HG03457 (cell line): ENCODE results near the gene CTCF.

Experiments
- ATAC-seq: cut with Tn5 transposase; IDR thresholded peaks from one replicate; pipeline ENCODE4 v1.9.1; 2021; ENCODE audit warnings: moderate number of reproducible peaks; ENCODE audit not compliant: unreplicated experiment

The CTCF gene

DNA sequence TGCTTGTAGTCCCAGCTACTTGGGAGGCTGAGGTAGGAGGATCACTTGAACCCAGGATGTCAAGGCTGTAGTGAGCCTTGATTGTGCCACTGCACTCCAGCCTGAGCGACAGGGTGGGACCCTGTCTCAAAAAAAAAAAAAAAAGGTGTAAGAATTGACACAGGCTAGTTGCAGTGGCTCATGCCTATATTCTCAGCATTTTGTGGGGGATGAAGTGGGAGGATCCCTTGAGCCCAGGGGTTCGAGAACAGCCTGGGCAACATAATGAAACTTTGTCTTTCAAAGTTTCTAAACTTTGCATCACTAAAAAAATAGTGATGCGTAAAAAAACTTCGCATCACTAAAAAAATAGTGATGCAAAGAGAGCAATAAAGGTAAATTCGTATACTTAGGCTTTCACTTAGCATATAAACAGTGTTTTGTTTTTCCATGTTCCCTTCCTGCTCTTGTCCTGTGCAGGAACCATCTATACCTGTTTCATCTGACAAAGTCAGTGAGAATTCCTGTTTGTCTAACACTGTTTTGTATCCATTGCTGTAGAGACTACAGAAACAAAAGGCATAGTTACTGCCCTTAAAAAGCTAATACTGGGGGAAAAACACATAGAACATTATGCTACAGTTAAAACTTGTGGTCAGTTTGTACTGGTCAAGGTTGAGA is 32.1 kb downstream of the CTCF start:
- ATAC-seq, result no peak

DNA sequence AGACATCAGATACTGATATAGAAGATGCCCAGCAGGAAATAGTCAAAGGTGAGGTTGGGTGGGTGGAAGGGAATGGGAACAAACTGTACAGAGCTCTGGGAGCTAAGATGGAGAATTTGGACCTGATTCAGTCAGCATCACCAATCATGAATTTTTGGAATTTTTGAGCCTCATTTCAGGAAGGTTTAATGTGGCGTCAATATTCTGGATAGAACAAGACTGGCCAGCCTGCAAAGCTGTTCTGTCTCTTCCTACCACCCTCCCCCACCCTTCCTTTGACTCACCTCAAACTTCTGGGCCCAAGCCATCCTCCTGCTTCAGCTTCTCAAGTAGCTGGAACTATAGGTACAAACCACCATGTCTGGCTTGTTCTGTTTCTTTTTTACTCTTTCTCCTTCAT is 32.6 kb downstream of the CTCF start:
- no peak for ATAC-seq

DNA sequence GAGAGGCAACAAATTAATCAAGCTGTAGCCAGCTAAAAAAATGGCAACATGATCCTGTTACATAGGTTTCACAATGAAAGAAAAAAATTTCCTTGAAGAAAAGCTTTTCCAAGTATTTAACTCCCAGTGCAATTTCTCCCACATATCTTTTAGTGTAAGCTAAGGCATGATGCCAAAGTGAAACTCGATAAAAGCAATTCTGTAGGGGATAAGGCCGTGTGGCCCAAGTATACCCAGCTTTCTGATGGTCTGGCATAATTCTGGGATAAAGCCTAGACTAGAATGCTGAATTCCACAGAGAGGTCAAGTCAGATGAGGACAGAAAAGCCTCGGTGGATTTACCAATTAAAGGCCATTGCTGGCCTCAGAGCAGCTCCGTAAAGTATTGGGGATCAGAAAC is 36.2 kb downstream of the CTCF start:
- ATAC-seq, result no peak

DNA sequence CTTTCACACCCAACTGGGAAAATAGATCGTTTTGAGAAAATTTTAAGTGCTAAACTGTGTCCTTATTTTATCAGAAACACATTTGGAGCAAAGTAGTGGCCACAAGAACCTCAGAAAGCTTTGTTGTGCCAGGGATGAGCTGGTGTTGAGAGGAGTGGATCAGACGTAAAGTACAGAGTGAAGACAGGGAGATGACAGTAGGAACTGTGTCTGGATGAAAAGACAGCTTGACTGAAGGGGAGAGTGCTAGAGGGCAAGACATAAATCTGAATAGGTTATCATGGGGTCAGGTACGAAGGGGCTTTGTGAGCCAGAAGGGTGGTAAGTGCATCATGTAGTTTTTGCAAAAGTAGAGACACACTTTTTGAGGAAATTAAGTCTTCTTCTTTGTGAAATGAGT is 43.3 kb downstream of the CTCF start:
- no peak for ATAC-seq

DNA sequence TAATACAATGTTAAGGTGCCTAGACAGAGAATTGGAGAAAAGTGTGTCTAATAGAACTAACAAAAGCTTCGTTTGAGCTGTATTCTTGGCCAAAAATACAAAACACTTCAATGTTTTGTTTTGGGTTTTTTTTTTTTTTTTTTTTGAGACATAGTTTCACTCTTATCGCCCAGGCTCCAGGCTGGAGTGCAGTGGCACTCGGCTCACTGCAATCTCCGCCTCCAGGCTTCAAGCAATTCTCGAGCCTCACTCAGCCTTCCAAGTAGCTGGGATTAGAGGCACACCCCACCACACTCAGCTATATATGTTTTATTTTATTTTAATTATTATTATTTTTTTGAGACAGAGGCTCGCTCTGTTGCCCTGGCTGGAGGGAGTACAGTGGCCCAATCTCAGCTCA is 44.3 kb downstream of the CTCF start:
- no peak for ATAC-seq

DNA sequence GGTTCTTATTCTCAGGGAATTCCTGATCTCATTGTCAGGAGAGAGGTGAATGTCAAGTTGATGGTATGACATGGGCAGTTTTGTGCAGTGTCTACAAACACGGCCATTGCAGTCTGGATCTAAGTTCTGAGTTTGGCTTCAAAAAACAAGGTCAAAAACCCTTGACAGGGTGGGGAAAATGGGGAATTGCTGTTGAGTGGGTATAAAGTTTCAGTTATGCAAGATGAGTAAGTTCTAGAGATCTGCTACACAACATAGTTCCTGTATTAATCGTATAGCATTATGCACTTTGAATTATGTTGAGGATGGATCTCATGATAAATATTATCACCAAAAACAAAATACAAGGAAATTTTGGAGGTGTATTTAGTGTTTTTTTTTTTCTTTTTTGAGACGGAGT is 46.0 kb downstream of the CTCF start:
- ATAC-seq, result no peak

DNA sequence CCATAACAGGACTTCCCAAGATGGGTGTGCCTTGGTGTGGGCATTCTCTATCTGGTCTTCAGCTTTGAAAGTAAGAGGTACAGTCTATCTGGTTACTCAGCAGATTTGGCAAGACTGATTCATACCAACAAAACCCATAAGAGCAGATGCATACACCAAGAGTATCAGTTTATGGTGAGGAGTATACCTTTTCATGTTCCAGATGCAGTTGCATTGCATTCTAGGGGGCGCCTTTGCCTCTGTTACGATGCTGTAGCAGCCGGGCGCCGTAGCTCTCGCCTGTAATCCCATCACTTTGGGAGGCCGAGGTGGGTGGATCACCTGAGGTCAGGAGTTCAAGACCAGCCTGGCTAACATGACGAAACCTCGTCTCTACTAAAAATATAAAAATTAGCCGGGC is 51.5 kb downstream of the CTCF start:
- ATAC-seq, result no peak

DNA sequence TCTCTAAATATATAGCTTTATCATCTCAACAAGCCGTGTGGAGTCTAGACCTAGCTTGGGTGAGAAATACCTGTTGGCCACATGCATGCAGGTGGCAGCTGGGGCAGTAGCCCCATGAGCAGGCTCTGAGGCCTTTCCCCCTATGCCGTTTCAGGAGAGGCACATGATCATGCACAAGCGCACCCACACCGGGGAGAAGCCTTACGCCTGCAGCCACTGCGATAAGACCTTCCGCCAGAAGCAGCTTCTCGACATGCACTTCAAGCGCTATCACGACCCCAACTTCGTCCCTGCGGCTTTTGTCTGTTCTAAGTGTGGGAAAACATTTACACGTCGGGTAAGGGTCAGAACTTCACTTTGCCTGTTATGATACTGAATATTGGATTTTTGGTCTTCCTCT is 65.9 kb downstream of the CTCF start:
- ATAC-seq, result no peak

DNA sequence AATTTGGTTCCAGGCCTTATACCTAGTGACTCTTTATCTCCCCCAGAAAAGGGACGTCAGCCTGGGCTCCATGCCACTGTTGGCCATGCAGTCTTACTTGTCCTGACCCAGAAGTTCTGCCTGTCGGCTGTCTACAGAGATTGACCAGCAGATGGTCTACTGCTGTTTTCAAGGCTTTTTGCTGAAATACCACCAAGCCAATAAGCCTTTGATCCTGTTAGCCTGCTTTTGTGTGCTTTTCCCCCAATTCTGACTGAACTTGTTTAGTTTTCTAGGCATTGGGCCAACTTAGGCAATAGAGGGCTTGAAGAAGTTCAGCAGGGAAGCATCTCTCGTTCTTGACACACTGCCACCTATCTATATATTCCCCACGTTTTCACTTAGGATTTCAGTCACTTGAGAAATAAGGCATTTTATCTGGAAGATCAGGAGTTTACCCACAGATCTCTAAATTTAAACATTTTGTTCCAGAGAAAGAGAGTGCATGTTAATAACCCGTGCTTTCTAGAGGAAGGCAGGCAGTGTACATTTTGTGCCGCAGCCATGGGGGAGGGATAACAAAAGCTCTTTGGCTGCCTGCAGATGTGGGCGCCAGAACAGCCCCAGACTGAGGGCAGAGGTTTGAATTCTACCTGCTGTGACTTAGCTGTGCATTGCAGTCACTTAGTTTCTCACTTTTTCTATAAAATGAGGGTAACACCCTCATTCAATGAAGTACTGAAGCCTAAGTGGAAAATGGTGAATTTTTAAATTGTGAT is 70.3 kb downstream of the CTCF start:
- ATAC-seq, result no peak

DNA sequence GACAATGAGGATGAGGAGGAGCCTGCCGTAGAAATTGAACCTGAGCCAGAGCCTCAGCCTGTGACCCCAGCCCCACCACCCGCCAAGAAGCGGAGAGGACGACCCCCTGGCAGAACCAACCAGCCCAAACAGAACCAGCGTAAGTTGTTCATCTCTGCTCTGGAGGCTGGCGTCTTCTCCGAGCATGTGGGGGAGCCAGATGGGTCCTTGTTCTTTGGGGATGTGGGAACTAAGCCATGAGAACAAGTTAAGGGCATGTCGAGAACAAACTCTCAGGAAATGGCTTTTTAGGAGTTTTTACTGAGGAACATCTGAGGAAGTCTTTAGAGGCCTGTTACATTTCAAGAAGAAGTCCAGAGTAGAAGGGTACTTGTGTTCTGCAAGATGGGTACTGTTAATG is 74.4 kb downstream of the CTCF start:
- no peak for ATAC-seq

DNA sequence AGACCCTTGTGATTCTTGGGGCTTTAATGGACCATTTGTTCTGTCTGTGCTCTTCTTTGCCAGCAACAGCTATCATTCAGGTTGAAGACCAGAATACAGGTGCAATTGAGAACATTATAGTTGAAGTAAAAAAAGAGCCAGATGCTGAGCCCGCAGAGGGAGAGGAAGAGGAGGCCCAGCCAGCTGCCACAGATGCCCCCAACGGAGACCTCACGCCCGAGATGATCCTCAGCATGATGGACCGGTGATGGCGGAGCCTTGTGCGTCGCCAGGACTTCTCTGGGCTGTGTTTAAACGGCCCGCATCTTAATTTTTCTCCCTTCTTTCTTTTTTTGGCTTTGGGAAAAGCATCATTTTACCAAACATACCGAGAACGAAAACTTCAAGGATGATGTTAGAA is 75.3 kb downstream of the CTCF start:
- no peak for ATAC-seq

DNA sequence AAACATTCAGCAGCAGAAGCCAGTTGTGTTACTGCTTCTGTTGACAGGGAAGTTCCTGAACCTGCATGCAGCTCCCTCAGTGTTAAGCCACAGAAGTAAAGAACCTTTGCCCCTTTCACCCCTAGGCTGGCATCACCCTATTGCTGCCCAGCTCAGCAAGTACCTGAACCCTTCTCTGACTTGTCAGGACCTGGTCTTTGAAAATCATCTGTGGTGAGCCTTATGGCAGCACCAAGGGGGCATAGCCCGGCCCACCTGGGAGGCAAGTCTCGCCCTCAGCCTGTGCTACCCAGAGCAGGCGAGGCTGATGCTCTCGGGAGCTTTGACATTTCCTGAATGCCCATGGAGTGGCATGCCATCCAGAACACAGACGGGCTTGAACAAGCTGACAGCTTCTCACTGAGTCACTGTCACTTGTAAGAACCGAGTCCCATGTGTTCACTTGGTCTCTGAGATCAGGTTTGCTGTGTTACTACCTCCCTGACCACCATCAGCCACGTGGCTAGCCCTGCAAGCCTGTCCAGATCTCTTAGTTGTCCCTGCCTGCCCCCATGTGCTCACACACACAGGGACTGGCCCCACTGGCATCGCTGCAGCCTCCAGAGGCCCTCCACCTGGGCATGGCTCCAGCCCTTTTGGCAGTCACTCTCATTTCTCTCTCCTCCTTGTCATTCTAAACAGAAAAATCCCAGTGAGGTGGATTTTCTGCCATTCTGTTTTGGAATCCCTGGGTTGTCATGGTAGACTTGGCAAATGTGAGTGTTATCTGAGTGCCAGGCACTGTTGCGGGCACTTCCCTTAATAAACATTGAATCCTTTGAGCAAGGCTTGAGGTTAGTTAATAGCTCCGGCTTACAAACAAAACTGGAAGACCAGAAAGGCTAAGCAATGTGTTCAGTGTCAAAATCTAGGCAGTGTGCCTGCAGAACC is 79.7 kb downstream of the CTCF start:
- ATAC-seq, result no peak

DNA sequence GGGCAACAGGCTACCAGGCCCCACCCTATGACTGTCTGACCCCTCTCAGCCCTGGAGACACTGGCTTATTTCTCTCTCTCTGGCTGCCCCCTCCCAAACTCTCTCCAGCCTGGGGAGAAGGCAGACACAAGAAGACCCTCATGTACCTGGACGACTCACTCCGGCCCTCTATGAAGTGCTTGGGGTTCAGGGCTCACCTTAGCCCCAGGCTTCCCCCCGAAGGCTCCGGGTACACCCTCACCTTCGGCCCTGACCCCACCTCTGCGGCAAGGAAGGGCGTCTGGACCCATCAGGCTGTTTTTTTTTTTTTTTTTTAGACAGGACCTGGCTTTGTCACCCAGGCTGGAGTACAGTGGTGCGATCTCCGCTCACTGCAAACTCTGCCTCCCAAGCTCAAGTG is 81.7 kb downstream of the CTCF start:
- ATAC-seq, result no peak

DNA sequence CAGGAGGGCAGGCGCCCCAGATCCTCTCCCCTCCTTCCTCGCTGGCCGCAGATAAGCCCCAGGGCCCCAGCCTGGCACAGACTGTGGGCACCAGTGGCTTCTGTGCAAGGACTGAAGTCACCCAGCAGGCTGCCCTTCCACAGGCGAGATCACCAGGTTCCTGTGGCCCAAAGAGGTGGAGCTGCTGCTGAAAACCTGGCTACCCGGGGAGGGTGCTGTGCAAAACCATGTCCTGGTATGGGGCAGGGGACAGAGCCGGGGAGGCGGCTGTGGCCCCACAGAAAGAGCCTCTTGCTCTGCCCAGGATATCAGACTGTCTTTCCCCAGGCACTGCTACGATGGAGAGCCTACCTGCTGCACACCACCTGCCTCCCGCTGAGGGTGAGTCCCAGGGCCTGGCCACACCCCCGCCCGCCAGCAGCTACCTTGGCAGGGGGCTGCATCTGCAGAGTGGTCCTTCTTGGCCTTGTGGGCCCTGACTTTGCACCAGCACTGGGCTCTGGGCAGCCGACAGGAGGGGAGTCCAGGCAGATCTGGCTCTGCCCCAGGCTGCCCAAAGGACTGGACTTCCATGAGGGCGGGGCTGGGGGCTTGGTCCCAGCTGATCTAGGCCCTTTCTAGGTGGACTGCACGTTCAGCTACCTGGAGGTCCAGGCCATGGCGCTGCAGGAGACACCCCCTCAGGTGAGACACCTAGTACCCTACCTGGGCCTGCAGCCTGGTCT is 83.2 kb downstream of the CTCF start:
- no peak for ATAC-seq

DNA sequence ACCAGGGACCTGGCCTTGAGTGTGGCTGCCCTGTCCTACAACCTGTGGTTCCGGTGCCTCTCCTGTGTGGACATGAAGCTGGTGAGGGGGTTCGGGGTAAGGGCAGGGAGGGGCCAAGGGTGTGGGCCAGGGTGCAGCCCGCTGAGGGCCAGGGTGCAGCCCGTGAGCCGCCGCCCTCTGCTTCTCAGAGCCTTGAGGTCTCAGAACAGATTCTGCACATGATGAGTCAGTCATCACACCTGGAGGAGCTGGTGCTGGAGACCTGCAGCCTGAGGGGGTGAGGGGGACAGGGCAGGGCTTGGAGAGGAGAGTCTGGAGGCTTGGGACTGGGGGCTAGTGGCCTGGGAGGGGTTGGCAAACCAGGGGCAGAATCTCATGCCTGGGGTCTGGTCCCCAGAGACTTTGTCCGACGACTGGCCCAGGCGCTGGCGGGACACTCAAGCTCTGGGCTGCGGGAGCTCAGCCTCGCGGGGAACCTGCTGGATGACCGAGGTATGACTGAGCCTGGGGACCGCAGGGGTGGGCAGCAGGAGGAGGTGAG is 84.9 kb downstream of the CTCF start:
- ATAC-seq, result no peak

DNA sequence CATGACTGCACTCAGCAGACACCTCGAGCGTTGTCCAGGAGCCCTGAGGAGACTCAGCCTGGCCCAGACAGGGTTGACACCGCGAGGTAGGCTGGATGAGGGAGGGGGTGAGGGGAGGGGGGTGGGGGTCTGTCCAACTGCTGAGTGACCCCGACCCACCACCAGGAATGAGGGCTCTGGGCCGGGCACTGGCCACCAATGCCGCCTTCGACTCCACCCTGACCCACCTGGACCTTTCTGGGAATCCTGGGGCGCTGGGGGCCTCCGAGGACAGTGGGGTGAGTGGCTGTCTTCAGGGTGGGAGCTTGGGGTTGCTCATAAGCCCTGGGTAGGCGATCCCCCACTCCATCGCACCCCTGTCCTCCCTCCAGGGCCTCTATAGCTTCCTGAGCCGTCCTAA is 85.4 kb downstream of the CTCF start:
- no peak for ATAC-seq

DNA sequence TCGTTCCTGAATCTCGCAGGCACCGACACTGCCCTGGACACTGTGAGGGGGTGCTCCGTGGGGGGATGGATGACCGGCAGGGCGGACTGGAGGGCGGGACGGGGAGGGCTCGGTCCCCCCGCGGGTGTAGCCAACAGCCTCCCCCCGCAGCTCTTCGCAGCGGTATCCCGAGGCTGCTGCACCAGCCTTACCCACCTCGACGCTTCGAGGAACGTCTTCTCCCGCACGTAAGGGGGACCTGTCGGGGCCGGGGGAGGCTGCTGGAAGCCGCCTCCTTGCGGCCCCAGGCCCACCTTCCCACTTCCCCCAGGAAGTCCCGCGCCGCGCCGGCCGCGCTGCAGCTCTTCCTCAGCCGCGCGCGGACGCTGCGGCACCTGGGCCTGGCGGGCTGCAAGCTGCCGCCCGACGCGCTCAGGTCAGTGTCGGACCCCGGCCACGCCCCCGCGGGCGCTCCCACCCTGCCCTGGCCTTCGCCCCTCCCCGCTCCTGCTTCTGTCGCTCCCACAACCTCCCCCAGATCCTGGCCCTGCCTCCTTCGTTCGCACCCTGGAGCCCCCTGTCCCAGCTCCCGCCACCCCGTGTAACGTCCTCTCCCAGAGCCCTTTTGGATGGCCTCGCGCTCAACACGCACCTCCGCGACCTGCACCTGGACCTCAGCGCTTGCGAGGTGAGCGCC is 85.9 kb downstream of the CTCF start:
- ATAC-seq, result no peak

DNA sequence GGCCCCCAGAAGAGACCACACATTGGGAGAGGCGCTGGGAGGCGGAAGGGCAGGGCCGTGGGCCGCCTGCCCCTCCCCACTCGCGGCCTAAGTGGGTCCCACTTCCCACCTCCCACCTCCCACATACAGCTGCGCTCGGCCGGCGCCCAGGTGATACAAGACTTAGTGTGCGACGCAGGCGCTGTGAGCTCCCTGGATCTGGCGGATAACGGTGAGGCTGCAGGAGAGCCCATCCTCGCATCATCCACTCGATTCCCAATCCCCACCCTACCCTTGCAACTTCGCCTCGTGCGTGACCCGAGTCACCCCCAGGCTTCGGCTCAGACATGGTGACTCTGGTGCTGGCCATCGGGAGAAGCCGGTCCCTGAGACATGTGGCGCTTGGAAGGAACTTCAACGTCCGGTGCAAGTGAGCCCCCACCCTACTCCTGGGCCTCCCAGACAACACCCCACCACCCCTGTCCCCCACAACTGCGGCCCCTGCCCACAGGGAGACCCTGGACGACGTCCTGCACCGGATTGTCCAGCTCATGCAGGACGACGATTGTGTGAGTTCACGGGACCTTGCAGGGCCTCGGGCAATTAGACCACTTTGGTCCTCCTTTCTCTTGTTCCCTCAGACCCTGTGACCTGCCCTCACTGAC is 86.6 kb downstream of the CTCF start:
- no peak for ATAC-seq

DNA sequence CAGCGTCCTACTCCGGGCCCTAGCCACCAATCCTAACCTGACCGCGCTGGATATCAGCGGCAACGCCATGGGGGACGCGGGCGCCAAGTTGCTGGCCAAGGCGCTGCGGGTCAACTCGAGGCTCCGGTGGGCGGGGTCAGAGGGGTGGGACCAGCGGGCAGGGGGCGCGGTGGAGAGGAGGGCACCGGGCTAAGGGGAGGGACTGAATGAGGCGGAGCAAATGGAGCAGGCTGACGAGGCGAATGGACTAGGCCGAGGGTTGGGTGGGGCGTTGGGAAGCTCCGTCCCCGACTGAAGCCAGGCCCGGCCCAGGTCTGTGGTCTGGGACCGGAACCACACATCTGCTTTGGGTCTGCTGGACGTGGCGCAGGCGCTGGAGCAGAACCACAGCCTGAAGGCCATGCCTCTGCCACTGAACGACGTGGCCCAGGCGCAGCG is 87.2 kb downstream of the CTCF start:
- no peak for ATAC-seq

DNA sequence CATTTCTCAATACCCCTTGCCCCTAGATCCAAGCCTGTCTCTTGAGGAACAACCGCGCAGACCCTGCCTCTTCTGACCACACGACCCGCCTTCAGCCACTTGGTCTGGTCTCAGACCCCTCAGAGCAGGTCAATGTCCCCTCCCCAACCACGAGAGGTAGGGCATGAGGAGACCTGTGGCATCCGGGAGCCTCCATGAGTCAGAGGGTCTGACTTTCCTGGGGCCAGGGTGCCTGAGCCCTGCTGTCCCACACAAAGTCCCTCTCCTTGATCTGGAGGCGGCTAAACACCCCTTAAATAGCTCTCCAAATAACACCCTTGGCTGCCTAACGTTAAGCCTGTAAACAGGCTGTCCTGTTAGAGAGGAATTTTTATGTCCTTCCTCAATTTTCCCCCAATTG is 87.7 kb downstream of the CTCF start:
- no peak for ATAC-seq
